Parathyroid adenoma (tissue), 2 donors: Measurements from ENCODE around the gene GLYR1.
A peak's percentile ranks its signal among the peaks of the same experiment; 100 is the strongest.

Experiments used
- H2AFZ ChIP-seq: fragments of 300-600 bp; sonication (generic); one replicate; pipeline ENCODE4 v1.7.0; 2017; ENCODE audit warnings: antibody characterized with exemption, mild to moderate bottlenecking
- H3K27ac ChIP-seq: fragments of 300-600 bp; sonication (generic); one replicate; pipeline ENCODE4 v1.7.0; 2017
- H3K27me3 ChIP-seq: fragments of 300-600 bp; sonication (generic); one replicate; pipeline ENCODE4 v1.7.0; 2017; ENCODE audit warnings: low read length; ENCODE audit not compliant: control insufficient read depth, insufficient read depth
- H3K36me3 ChIP-seq: fragments of 300-600 bp; sonication (generic); one replicate; pipeline ENCODE4 v1.7.0; 2017; ENCODE audit warnings: low read length; ENCODE audit not compliant: control insufficient read depth, insufficient read depth
- H3K4me1 ChIP-seq: fragments of 300-600 bp; sonication (generic); one replicate; pipeline ENCODE4 v1.7.0; 2017; ENCODE audit warnings: control low read depth
- H3K4me2 ChIP-seq: fragments of 300-600 bp; sonication (generic); one replicate; pipeline ENCODE4 v1.7.0; 2017; ENCODE audit warnings: low read length
- H3K4me3 ChIP-seq: fragments of 300-600 bp; sonication (generic); one replicate; pipeline ENCODE4 v1.7.0; 2017; ENCODE audit warnings: low read depth, low read length
- H3K79me2 ChIP-seq: fragments of 300-600 bp; sonication (generic); one replicate; pipeline ENCODE4 v1.7.0; 2017; ENCODE audit warnings: control low read depth
- H3K9ac ChIP-seq: fragments of 300-600 bp; sonication (generic); one replicate; pipeline ENCODE4 v1.7.0; 2017; ENCODE audit warnings: mild to moderate bottlenecking
- H3K9me3 ChIP-seq: fragments of 300-600 bp; sonication (generic); one replicate; pipeline ENCODE4 v1.7.0; 2017; ENCODE audit warnings: low read length; ENCODE audit not compliant: control insufficient read depth
- TF ChIP-seq, protein P1 (sequence below): fragments of 300-600 bp; sonication (generic); IDR thresholded peaks from one replicate; pipeline ENCODE4 v1.7.0; 2017; ENCODE audit warnings: antibody characterized with exemption, mild to moderate bottlenecking
- donor health status: primary hyperparathyroidism.

GLYR1 gene

DNA sequence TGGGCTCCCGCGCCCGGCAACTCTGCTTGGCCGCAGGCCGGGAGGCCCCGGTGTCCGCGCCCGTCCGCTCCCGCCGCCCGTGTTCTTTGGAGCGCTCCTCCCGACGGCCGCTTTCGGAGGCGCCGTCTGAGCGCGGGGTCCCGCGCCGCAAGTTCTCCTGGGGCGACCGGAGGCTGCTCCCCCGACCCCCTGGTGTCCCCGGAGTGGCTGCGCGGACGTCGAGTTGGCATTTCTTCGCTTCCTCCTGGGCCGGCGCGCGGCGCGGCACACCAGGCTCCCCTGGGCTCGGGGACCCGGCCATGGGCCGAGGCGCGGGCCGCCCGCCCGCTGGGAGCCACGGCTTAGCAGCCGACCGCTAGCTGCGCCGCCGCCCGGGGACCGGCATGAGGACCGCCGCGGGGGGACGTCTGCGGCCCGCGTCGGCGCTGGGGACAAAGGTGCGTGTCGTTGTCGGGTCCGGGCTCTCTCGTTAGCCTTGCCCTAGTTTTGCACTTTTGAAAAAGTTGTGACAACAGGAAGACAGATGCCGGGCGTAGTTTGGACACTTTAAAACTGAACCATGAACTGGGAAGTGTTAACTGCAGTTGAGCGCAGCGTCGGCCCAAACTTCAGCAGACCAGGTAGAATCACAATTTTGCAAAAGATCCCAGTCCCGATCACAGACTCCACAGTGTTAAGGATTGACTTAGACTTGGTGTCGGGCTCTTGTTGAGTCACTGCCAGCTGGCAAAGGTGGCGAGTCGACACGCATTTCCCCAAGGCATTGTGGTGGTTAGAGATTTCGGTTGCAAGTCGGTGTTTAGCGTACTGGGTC is 893 bp upstream of the GLYR1 start:
- peaks cover 17% of the 10 kb centered on the region for H3K4me1 ChIP-seq
- H3K36me3 ChIP-seq: no peaks in the 10 kb centered on the region
- peak overlapping the region; percentile 90 for H3K27ac ChIP-seq
- H3K27me3 ChIP-seq: no peaks in the 10 kb centered on the region
- peak overlapping the region; percentile 81 for H3K4me3 ChIP-seq
- H3K79me2 ChIP-seq: peaks cover 48% of the 10 kb centered on the region
- TF ChIP-seq, protein P1, sequence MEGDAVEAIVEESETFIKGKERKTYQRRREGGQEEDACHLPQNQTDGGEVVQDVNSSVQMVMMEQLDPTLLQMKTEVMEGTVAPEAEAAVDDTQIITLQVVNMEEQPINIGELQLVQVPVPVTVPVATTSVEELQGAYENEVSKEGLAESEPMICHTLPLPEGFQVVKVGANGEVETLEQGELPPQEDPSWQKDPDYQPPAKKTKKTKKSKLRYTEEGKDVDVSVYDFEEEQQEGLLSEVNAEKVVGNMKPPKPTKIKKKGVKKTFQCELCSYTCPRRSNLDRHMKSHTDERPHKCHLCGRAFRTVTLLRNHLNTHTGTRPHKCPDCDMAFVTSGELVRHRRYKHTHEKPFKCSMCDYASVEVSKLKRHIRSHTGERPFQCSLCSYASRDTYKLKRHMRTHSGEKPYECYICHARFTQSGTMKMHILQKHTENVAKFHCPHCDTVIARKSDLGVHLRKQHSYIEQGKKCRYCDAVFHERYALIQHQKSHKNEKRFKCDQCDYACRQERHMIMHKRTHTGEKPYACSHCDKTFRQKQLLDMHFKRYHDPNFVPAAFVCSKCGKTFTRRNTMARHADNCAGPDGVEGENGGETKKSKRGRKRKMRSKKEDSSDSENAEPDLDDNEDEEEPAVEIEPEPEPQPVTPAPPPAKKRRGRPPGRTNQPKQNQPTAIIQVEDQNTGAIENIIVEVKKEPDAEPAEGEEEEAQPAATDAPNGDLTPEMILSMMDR: no peak
- H3K9ac ChIP-seq: peak overlapping the region; percentile 69
- H3K4me2 ChIP-seq: peak overlapping the region; percentile 70
- H2AFZ ChIP-seq: peak overlapping the region; percentile 86
- no peaks in the 10 kb centered on the region for H3K9me3 ChIP-seq

DNA sequence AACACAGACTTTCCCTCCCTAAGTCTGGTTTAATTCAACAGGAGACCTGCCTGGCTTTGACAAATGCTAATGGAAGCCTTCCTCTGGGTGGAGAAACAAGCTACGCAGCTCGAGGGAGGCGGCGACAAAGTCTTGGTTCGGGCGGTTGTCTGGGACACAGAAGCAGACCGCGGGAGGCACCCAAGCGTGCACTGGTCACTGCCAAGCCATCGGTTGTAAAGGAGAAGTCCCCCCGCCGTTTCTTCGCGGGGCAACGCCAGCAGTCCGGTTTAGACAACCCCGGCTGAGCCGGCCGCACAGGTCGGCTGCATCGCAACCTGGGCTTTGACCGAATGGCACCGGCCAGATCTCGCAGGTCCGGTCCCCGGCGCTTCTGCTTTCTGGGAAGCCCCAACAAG is 586 bp downstream of the GLYR1 start:
- H3K27ac ChIP-seq: peak overlapping the region; percentile 90
- TF ChIP-seq, protein P1: no peak

DNA sequence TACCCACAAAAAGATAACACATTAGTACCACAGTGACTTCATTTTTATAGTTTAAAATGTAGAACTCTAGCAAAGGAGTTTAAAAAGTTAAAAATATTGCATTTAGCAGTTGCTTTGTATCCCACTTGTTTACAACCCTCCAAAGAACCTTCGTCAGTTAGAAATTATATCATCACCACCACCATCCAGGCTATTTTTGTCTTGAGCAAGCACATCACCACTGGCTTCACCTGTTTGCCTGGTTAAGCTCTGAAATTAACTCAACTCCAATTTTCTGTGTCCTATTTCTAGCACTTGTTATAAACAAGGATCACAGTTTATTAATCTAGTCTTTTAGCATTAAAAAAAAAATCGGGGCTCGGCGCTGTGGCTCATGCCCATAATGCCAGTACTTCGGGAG is 6.1 kb downstream of the GLYR1 start:
- Histone ChIP-seq H3K36me3 (no peaks in the 10 kb centered on the region), H3K27me3 (no peaks in the 10 kb centered on the region)
- TF ChIP-seq, protein P1: no peak

More for the DNA sequence above, 586 bp downstream of the GLYR1 start:
- Histone ChIP-seq H3K27me3 (no peaks in the 10 kb centered on the region), H2AFZ (peak overlapping the region; percentile 96), H3K4me3 (peak overlapping the region; percentile 81), H3K4me2 (peak overlapping the region; percentile 89), H3K4me1 (peaks cover 17% of the 10 kb centered on the region), H3K36me3 (no peaks in the 10 kb centered on the region), H3K9me3 (no peaks in the 10 kb centered on the region), H3K79me2 (peaks cover 50% of the 10 kb centered on the region), H3K9ac (peak overlapping the region; percentile 74)

DNA sequence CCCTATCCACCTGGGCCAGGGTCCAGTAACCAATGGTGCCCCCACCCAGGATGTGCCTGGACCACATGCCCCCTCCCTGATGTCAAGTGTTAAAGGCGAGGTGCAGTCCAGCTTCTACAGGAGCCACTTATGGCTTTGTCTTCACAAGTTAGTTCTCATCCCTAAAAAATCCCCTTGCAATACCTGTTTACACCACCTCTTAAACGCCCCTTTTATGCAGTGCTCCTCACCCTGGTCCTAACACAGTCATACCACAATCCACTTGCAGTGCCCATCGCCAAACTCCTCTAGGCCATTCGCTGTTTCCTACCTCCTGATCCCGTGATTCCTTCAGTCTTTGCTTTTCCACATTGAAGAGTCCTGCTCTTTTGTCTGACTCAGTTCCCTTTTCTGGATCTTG is 7.1 kb downstream of the GLYR1 start:
- no peak overlapping the region for H2AFZ ChIP-seq
- no peaks in the 10 kb centered on the region for H3K9me3 ChIP-seq
- no peaks in the 10 kb centered on the region for H3K36me3 ChIP-seq
- H3K4me2 ChIP-seq: no peak overlapping the region
- H3K4me1 ChIP-seq: no peaks in the 10 kb centered on the region
- H3K27me3 ChIP-seq: no peaks in the 10 kb centered on the region
- no peak overlapping the region for H3K27ac ChIP-seq
- H3K79me2 ChIP-seq: peaks cover 23% of the 10 kb centered on the region
- TF ChIP-seq, protein P1: no peak
- no peak overlapping the region for H3K4me3 ChIP-seq
- no peak overlapping the region for H3K9ac ChIP-seq

More for the DNA sequence above, 6.1 kb downstream of the GLYR1 start:
- Histone ChIP-seq H3K9ac (no peak overlapping the region), H3K27ac (no peak overlapping the region), H3K4me2 (no peak overlapping the region), H2AFZ (no peak overlapping the region), H3K79me2 (peaks cover 21% of the 10 kb centered on the region), H3K4me3 (no peak overlapping the region), H3K9me3 (no peaks in the 10 kb centered on the region), H3K4me1 (peaks cover 2% of the 10 kb centered on the region)
